ENCODE data around the gene ABCC11. TPM values are rescaled to one million over a fixed set of nuclear protein-coding genes. Genes with fewer than 3 reads are reported as not detected.

ABCC11 gene
- total and polyA plus RNA-seq, 2 experiments from 2014 or later = 0.10 TPM; not detected in 1

DNA sequence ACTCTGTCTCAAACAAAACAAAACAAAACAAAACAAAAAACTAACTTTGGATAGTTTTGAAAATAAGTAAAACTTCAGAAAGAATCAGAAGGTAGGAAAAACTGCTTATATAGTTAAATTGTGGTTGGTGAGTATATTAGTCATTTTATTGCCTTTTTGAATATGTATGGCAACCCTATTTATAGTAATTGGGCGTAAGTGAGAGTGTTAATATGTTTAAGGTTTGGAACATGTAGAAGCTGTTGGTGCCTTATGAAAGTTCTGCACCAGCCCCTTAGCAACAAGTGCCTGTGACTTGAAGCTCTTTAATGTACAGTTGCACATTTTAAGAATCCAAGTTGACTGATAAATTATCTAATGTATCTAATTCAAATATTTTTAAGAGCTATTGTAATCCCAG is 47.4 kb upstream of the ABCC11 start:
- Histone ChIP-seq H3K4me2 (no peak overlapping the region), H3K4me3 (no peak overlapping the region), H4K20me1 (replicated peaks; ENCODE audit: insufficient read depth) (no peaks in the 10 kb centered on the region), H2AFZ (no peak overlapping the region), H3F3A (replicated peaks; ENCODE audit: low read depth) (no peaks in the 10 kb centered on the region), H3K36me3 (ENCODE audit: insufficient read depth) (no peaks in the 10 kb centered on the region), H3K27ac (ENCODE audit: low read depth) (no peak overlapping the region), H3K27me3 (ENCODE audit: insufficient read depth) (no peaks in the 10 kb centered on the region), H3K79me2 (replicated peaks; ENCODE audit: insufficient read depth) (no peaks in the 10 kb centered on the region), H3K9me2 (ENCODE audit: insufficient read depth) (no peaks in the 10 kb centered on the region), H3K4me1 (ENCODE audit: insufficient read depth) (0 out of 2 replicates have a peak, but pooled peaks cover 9% of the 10 kb centered on the region)
- no peak for ATAC-seq
- no peak overlapping the region for H3K27ac Mint-ChIP-seq
- peaks cover 3% of the 10 kb centered on the region for H3K27me3 Mint-ChIP-seq (ENCODE audit: insufficient read depth, low read depth, poor library complexity)
- no peak for DNase-seq (ENCODE audit: low spot score)
- TF ChIP-seq JUNB (IDR thresholded peaks at IDR 0.05; ENCODE audit: unreplicated experiment) = no peak
- TF ChIP-seq CREB1 (CRISPR knock-in tag; IDR thresholded peaks at IDR 0.05; ENCODE audit: low read depth) = no peak
- no peak for TF ChIP-seq POLR2AphosphoS5 (IDR thresholded peaks at IDR 0.05; ENCODE audit: low read depth)
- TF ChIP-seq, protein P1, sequence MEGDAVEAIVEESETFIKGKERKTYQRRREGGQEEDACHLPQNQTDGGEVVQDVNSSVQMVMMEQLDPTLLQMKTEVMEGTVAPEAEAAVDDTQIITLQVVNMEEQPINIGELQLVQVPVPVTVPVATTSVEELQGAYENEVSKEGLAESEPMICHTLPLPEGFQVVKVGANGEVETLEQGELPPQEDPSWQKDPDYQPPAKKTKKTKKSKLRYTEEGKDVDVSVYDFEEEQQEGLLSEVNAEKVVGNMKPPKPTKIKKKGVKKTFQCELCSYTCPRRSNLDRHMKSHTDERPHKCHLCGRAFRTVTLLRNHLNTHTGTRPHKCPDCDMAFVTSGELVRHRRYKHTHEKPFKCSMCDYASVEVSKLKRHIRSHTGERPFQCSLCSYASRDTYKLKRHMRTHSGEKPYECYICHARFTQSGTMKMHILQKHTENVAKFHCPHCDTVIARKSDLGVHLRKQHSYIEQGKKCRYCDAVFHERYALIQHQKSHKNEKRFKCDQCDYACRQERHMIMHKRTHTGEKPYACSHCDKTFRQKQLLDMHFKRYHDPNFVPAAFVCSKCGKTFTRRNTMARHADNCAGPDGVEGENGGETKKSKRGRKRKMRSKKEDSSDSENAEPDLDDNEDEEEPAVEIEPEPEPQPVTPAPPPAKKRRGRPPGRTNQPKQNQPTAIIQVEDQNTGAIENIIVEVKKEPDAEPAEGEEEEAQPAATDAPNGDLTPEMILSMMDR (conservative IDR thresholded peaks at IDR 0.05; ENCODE audit: low read depth in 2 of 2) = no peak
- no peak for TF ChIP-seq EZH2phosphoT487 (IDR thresholded peaks at IDR 0.05; ENCODE audit: unreplicated experiment)
- TF ChIP-seq, protein P2, sequence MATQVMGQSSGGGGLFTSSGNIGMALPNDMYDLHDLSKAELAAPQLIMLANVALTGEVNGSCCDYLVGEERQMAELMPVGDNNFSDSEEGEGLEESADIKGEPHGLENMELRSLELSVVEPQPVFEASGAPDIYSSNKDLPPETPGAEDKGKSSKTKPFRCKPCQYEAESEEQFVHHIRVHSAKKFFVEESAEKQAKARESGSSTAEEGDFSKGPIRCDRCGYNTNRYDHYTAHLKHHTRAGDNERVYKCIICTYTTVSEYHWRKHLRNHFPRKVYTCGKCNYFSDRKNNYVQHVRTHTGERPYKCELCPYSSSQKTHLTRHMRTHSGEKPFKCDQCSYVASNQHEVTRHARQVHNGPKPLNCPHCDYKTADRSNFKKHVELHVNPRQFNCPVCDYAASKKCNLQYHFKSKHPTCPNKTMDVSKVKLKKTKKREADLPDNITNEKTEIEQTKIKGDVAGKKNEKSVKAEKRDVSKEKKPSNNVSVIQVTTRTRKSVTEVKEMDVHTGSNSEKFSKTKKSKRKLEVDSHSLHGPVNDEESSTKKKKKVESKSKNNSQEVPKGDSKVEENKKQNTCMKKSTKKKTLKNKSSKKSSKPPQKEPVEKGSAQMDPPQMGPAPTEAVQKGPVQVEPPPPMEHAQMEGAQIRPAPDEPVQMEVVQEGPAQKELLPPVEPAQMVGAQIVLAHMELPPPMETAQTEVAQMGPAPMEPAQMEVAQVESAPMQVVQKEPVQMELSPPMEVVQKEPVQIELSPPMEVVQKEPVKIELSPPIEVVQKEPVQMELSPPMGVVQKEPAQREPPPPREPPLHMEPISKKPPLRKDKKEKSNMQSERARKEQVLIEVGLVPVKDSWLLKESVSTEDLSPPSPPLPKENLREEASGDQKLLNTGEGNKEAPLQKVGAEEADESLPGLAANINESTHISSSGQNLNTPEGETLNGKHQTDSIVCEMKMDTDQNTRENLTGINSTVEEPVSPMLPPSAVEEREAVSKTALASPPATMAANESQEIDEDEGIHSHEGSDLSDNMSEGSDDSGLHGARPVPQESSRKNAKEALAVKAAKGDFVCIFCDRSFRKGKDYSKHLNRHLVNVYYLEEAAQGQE (IDR thresholded peaks at IDR 0.05; ENCODE audit: unreplicated experiment) = no peak
- TF ChIP-seq, protein P3, sequence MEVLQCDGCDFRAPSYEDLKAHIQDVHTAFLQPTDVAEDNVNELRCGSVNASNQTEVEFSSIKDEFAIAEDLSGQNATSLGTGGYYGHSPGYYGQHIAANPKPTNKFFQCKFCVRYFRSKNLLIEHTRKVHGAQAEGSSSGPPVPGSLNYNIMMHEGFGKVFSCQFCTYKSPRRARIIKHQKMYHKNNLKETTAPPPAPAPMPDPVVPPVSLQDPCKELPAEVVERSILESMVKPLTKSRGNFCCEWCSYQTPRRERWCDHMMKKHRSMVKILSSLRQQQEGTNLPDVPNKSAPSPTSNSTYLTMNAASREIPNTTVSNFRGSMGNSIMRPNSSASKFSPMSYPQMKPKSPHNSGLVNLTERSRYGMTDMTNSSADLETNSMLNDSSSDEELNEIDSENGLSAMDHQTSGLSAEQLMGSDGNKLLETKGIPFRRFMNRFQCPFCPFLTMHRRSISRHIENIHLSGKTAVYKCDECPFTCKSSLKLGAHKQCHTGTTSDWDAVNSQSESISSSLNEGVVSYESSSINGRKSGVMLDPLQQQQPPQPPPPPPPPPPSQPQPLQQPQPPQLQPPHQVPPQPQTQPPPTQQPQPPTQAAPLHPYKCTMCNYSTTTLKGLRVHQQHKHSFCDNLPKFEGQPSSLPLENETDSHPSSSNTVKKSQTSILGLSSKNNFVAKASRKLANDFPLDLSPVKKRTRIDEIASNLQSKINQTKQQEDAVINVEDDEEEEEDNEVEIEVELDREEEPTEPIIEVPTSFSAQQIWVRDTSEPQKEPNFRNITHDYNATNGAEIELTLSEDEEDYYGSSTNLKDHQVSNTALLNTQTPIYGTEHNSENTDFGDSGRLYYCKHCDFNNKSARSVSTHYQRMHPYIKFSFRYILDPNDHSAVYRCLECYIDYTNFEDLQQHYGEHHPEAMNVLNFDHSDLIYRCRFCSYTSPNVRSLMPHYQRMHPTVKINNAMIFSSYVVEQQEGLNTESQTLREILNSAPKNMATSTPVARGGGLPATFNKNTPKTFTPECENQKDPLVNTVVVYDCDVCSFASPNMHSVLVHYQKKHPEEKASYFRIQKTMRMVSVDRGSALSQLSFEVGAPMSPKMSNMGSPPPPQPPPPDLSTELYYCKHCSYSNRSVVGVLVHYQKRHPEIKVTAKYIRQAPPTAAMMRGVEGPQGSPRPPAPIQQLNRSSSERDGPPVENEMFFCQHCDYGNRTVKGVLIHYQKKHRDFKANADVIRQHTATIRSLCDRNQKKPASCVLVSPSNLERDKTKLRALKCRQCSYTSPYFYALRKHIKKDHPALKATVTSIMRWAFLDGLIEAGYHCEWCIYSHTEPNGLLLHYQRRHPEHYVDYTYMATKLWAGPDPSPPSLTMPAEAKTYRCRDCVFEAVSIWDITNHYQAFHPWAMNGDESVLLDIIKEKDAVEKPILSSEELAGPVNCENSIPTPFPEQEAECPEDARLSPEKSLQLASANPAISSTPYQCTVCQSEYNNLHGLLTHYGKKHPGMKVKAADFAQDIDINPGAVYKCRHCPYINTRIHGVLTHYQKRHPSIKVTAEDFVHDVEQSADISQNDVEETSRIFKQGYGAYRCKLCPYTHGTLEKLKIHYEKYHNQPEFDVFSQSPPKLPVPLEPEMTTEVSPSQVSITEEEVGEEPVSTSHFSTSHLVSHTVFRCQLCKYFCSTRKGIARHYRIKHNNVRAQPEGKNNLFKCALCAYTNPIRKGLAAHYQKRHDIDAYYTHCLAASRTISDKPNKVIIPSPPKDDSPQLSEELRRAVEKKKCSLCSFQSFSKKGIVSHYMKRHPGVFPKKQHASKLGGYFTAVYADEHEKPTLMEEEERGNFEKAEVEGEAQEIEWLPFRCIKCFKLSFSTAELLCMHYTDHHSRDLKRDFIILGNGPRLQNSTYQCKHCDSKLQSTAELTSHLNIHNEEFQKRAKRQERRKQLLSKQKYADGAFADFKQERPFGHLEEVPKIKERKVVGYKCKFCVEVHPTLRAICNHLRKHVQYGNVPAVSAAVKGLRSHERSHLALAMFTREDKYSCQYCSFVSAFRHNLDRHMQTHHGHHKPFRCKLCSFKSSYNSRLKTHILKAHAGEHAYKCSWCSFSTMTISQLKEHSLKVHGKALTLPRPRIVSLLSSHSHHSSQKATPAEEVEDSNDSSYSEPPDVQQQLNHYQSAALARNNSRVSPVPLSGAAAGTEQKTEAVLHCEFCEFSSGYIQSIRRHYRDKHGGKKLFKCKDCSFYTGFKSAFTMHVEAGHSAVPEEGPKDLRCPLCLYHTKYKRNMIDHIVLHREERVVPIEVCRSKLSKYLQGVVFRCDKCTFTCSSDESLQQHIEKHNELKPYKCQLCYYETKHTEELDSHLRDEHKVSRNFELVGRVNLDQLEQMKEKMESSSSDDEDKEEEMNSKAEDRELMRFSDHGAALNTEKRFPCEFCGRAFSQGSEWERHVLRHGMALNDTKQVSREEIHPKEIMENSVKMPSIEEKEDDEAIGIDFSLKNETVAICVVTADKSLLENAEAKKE (CRISPR knock-in tag; IDR thresholded peaks at IDR 0.05) = no peak
- TF ChIP-seq EZH2 (IDR thresholded peaks at IDR 0.05; ENCODE audit: low read depth, unreplicated experiment) = no peak
- no peak for TF ChIP-seq ZNF114 (CRISPR knock-in tag; IDR thresholded peaks at IDR 0.05)
- TF ChIP-seq ZNF331 (CRISPR knock-in tag; IDR thresholded peaks at IDR 0.05; ENCODE audit: low read depth) = no peak
- peaks cover 20% of the 10 kb centered on the region for H3K4me1 Mint-ChIP-seq
- H3K9me3 Mint-ChIP-seq = no peaks in the 10 kb centered on the region
- peaks cover 21% of the 10 kb centered on the region; the same call in 2 of the 3 replicates for H3K36me3 Mint-ChIP-seq (ENCODE audit: low read depth)
- no peak overlapping the region for H3K4me3 Mint-ChIP-seq
